IMR-90 (cell line): ENCODE measurements around the gene CAPN2. TPM values are rescaled to one million over a fixed set of nuclear protein-coding genes. Genes with fewer than 3 reads are reported as not detected.

Experiments used
- ATAC-seq: fragments of 200-7000 bp; cut with Tn5 transposase; 2 replicates; pipeline ENCODE4 v1.9.1; 2020; ENCODE audit warnings: low read depth, mild to moderate bottlenecking, moderate library complexity
- BruUV-seq: library from RNA; stranded (reverse); fragments of 400-500 nt; replicated peaks from 2 replicates; lab custom pipeline; 2021; lab: Mats Ljungman, UMichigan
- CTCF ChIA-PET: fragments of 300-600 bp; formaldehyde crosslinking; extraction: SDS; loops from one replicate; lab custom pipeline; 2021; ENCODE audit warnings: antibody characterized with exemption; lab: Yijun Ruan, JAX
- POLR2A ChIA-PET: fragments of 300-600 bp; sonication (Branson Sonifier 250); formaldehyde crosslinking; loops from one replicate; lab custom pipeline; 2022; ENCODE audit warnings: antibody characterized with exemption; ENCODE audit not compliant: unreplicated experiment; lab: Charles Lee
- DNase-seq: peaks from one replicate; pipeline ENCODE4 v3.0.0; 2013
- H2AFZ ChIP-seq: replicated peaks from 2 replicates; pipeline ENCODE3; 2013; ENCODE audit warnings: low read length, mild to moderate bottlenecking; ENCODE audit not compliant: poor library complexity
- H2AK5ac ChIP-seq: 2 replicates; pipeline ENCODE4 v1.6.1; 2013; ENCODE audit warnings: low read depth, low read length, inconsistent platforms
- H2AK9ac ChIP-seq: replicated peaks from 2 replicates; pipeline ENCODE3; 2013; ENCODE audit warnings: mild to moderate bottlenecking, low read depth, low read length, moderate library complexity; ENCODE audit not compliant: poor library complexity
- H2BK120ac ChIP-seq: 2 replicates; pipeline ENCODE4 v1.6.1; 2013; ENCODE audit warnings: low read depth, low read length, inconsistent platforms
- H2BK15ac ChIP-seq: 3 replicates; pipeline ENCODE4 v1.6.1; 2013; ENCODE audit warnings: low read depth, low read length, inconsistent platforms
- H2BK20ac ChIP-seq: 2 replicates; pipeline ENCODE4 v1.6.1; 2013; ENCODE audit warnings: low read depth, mild to moderate bottlenecking, inconsistent platforms, low read length, moderate library complexity
- H2BK5ac ChIP-seq: 2 replicates; pipeline ENCODE4 v1.6.1; 2013; ENCODE audit warnings: mild to moderate bottlenecking, low read depth, low read length, inconsistent platforms; ENCODE audit not compliant: poor library complexity, severe bottlenecking
- H3K14ac ChIP-seq: replicated peaks from 2 replicates; pipeline ENCODE4 v1.6.1; 2013; ENCODE audit warnings: low read depth, low read length, inconsistent platforms
- H3K18ac ChIP-seq: 2 replicates; pipeline ENCODE4 v1.6.1; 2013; ENCODE audit warnings: low read depth, low read length, control low read depth
- H3K23ac ChIP-seq: 2 replicates; pipeline ENCODE4 v1.6.1; 2013; ENCODE audit warnings: low read depth, low read length, inconsistent platforms
- H3K27ac ChIP-seq: 2 replicates; pipeline ENCODE4 v1.5.1; 2013; ENCODE audit warnings: mild to moderate bottlenecking, control low read depth, low read length; ENCODE audit not compliant: insufficient read depth
- H3K27me3 ChIP-seq: 2 replicates; pipeline ENCODE4 v1.6.1; 2013; ENCODE audit warnings: low read length; ENCODE audit not compliant: control insufficient read depth, insufficient read depth
- H3K36me3 ChIP-seq: 2 replicates; pipeline ENCODE4 v1.6.1; 2013; ENCODE audit warnings: low read length, mixed read lengths; ENCODE audit not compliant: control insufficient read depth, insufficient read depth
- H3K4ac ChIP-seq: 2 replicates; pipeline ENCODE4 v1.6.1; 2013; ENCODE audit warnings: low read depth, low read length, inconsistent platforms
- H3K4me1 ChIP-seq: 2 replicates; pipeline ENCODE4 v1.6.1; 2013; ENCODE audit warnings: low read length, mixed read lengths; ENCODE audit not compliant: control insufficient read depth, insufficient read depth
- H3K4me2 ChIP-seq: 2 replicates; pipeline ENCODE4 v1.6.1; 2013; ENCODE audit warnings: low read depth, mild to moderate bottlenecking, control low read depth, low read length, moderate library complexity
- H3K4me3 ChIP-seq: 2 replicates; pipeline ENCODE4 v1.5.1; 2013; ENCODE audit warnings: low read depth, mild to moderate bottlenecking, control low read depth, low read length, moderate library complexity; ENCODE audit not compliant: insufficient read depth
- H3K56ac ChIP-seq: 2 replicates; pipeline ENCODE4 v1.6.1; 2013; ENCODE audit warnings: low read length, inconsistent platforms; ENCODE audit not compliant: insufficient read depth; ENCODE audit errors: extremely low read depth
- H3K79me1 ChIP-seq, 2 experiments: 2 replicates each; pipeline ENCODE4 v1.6.1; 2013; ENCODE audit warnings: low read length in 2 of 2, inconsistent platforms in 1 of 2, low read depth in 1 of 2
- H3K9ac ChIP-seq: 2 replicates; pipeline ENCODE4 v1.6.1; 2013; ENCODE audit warnings: low read depth, low read length, control low read depth
- H3K9me1 ChIP-seq: 2 replicates; pipeline ENCODE4 v1.6.1; 2013; ENCODE audit warnings: low read length, inconsistent platforms; ENCODE audit not compliant: insufficient read depth
- H3K9me3 ChIP-seq: 2 replicates; pipeline ENCODE4 v1.6.1; 2013; ENCODE audit warnings: low read length; ENCODE audit not compliant: control insufficient read depth, insufficient read depth
- H4K20me1 ChIP-seq: 2 replicates; pipeline ENCODE4 v1.6.1; 2013; ENCODE audit warnings: low read length, inconsistent platforms; ENCODE audit not compliant: insufficient read depth
- H4K5ac ChIP-seq: 2 replicates; pipeline ENCODE4 v1.6.1; 2013; ENCODE audit warnings: mild to moderate bottlenecking, low read depth, low read length, control low read depth
- H4K8ac ChIP-seq, 2 experiments: 2 replicates each; pipeline ENCODE4 v1.6.1; 2013; ENCODE audit warnings: low read depth in 2 of 2, low read length in 2 of 2, control low read depth in 1 of 2, inconsistent platforms in 1 of 2
- H4K91ac ChIP-seq: 2 replicates; pipeline ENCODE4 v1.6.1; 2013; ENCODE audit warnings: low read depth, low read length, inconsistent platforms; ENCODE audit not compliant: insufficient read depth
- RCOR1 ChIP-seq: IDR thresholded peaks from 2 replicates; pipeline ENCODE4 v1.6.1; 2012; ENCODE audit warnings: mild to moderate bottlenecking, low read length, improper control_type of control experiment; ENCODE audit not compliant: insufficient replicate concordance
- SMC3 ChIP-seq: fragments of 150-350 bp; IDR thresholded peaks from 2 replicates; pipeline ENCODE4 v1.6.1; 2016; ENCODE audit warnings: low read depth, mild to moderate bottlenecking, antibody characterized with exemption, low read length, moderate library complexity
- WGBS, 2 experiments: methylation state at CpG; one replicate each; pipeline versions ENCODE4 v1.1.5 to v1.1.7; 2013; ENCODE audit warnings: missing lambda C conversion rate in 2 of 2; ENCODE audit not compliant: insufficient read length in 1 of 2; ENCODE audit errors: extremely low coverage in 2 of 2; 5-methylcytosine and 5-hydroxymethylcytosine counted together
- dilution Hi-C: fragments of 300-500 bp; cut with HindIII; formaldehyde crosslinking; loops from one replicate; pipeline ENCODE4 v1.14.3; 2018; ENCODE audit warnings: low sequenced_read_pairs; ENCODE audit not compliant: unreplicated experiment
- in situ Hi-C: fragments of 300-500 bp; cut with MboI; formaldehyde crosslinking; loops from 3 replicates; pipeline ENCODE4 v1.14.3; 2019; ENCODE audit warnings: low sequenced_read_pairs, inconsistent platforms, mixed read lengths
- intact Hi-C: fragments of 100-400 bp; cut with micrococcal nuclease; formaldehyde crosslinking; loops from 2 replicates; pipeline ENCODE4 v1.10.0; 2022
- polyA plus RNA-seq, 3 experiments: library from polyadenylated mRNA; depleted of rRNA; stranded (reverse); fragments of >200 nt; gene quantifications; 2 replicates each; pipeline ENCODE4 v1.2.3, GENCODE V29; 2012; ENCODE audit warnings: low replicate concordance in 1 of 3
- total RNA-seq: library from RNA; depleted of rRNA; stranded (reverse); fragments of >200 nt; gene quantifications from 2 replicates; pipeline ENCODE4 v1.2.3, GENCODE V29; 2012

Gene CAPN2
- total and polyA plus RNA-seq, 2 of the 4 experiments (the other 2 are of a cell fraction), result 339 to 430 TPM

DNA sequence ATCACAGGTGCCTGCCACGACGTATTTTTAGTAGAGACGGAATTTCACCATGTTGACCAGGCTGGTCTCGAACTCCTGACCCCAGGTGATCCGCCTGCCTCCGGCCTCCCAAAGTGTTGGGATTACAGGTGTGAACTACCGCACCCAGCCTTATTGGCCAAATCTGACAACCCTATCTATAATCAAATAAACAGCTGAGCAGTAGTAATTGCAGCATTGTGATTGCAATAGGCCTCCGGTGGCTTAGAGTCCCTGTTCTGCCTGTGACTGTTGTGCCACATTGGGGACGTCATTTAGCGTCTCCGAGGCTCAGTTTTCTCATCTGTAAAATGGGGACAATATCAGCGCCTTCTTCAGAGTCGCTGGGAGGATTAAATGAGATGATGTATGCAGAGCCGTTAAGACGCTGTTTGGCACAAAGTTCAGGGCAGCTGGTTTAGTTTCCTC is 569 bp upstream of the CAPN2 start:
- H2BK5ac ChIP-seq, result peak overlapping the region; percentile 80
- no peak for ATAC-seq
- peak overlapping the region; percentile 56 for H3K18ac ChIP-seq
- H2BK120ac ChIP-seq, result peak overlapping the region; percentile 76
- H4K20me1 ChIP-seq, result peaks cover 25% of the 10 kb centered on the region
- H3K27ac ChIP-seq, result peak overlapping the region; percentile 90
- H3K4ac ChIP-seq, result peak overlapping the region; percentile 66
- no TSS peak for BruUV-seq
- H3K36me3 ChIP-seq, result peaks cover 5% of the 10 kb centered on the region
- H3K9me1 ChIP-seq, result peaks cover 16% of the 10 kb centered on the region
- peak overlapping the region; percentile 55 for H2BK20ac ChIP-seq
- dilution Hi-C loops, result no loop called here
- TF ChIP-seq SMC3, result no peak
- TF ChIP-seq RCOR1, result peak; percentile 23
- peak overlapping the region; percentile 40; the same call in 1 of the 2 replicates for H3K56ac ChIP-seq
- peak overlapping the region; percentile 65 to 78 for H4K8ac ChIP-seq
- peak overlapping the region; percentile 83 for H2AK5ac ChIP-seq
- H4K91ac ChIP-seq, result peak overlapping the region; percentile 72
- H3K14ac ChIP-seq, result peak overlapping the region; percentile 45; the same call in 1 of the 2 replicates
- peak overlapping the region; percentile 70 for H3K4me2 ChIP-seq
- H2AK9ac ChIP-seq, result no peak overlapping the region
- WGBS, 2 experiments, result 86% methylated on average over 5 of the region's 15 CpGs; no CpG with 5 or more reads in 1 of the 2 experiments
- CTCF ChIA-PET, result interaction anchor here (1.0 to 3.5 kb wide), 3 partner anchors 10 to 38 kb away, joined by 3 to 21 read pairs (median 4); no protein-coding TSS in a partner anchor
- H3K4me3 ChIP-seq, result peak overlapping the region; percentile 29
- intact Hi-C loops, result loop anchor here (1.0 kb wide), 1 partner anchor 38 kb away; no protein-coding TSS in a partner anchor
- peak overlapping the region; percentile 59 for H4K5ac ChIP-seq
- no peak for DNase-seq
- no peaks in the 10 kb centered on the region for H3K9me3 ChIP-seq
- in situ Hi-C loops, result no loop called here
- POLR2A ChIA-PET, result interaction anchor here (0.6 kb wide), 1 partner anchor 18 kb away, joined by 29 read pairs; no protein-coding TSS in a partner anchor
- H3K27me3 ChIP-seq, result no peaks in the 10 kb centered on the region
- H3K79me1 ChIP-seq, result peaks cover 5 to 50% of the 10 kb centered on the region in 2 experiments; a peak in 2 of 4 replicates
- H3K9ac ChIP-seq, result peak overlapping the region; percentile 71
- H2AFZ ChIP-seq, result peak overlapping the region; percentile 85
- peak overlapping the region; percentile 30; the same call in 1 of the 3 replicates for H2BK15ac ChIP-seq
- H3K23ac ChIP-seq, result peak overlapping the region; percentile 39; the same call in 1 of the 2 replicates
- H3K4me1 ChIP-seq, result peaks cover 30% of the 10 kb centered on the region
